B cell (primary cell): ENCODE data around the gene RNF212. TPM values are rescaled to one million over a fixed set of nuclear protein-coding genes. Genes with fewer than 3 reads are reported as not detected.

Source experiments
- ATAC-seq: fragments of 200-7000 bp; cut with Tn5 transposase; one replicate; pipeline ENCODE4 v1.10.0; 2021; ENCODE audit warnings: low read depth, mild to moderate bottlenecking, moderate number of reproducible peaks, moderate library complexity
- CTCF ChIA-PET: fragments of 350-600 bp; sonication (Branson Sonifier 250); formaldehyde crosslinking; loops from one replicate; lab custom pipeline; 2021; ENCODE audit warnings: antibody characterized with exemption, inconsistent platforms; lab: Charles Lee
- POLR2A ChIA-PET: fragments of 350-600 bp; sonication (Branson Sonifier 250); formaldehyde crosslinking; loops from one replicate; lab custom pipeline; 2021; ENCODE audit warnings: antibody characterized with exemption; lab: Charles Lee
- DNase-seq: peaks from one replicate; pipeline ENCODE4 v3.0.0; 2013
- H2AFZ ChIP-seq: 2 replicates; pipeline ENCODE4 v1.6.1; 2012; ENCODE audit warnings: mild to moderate bottlenecking, low read depth, low read length; ENCODE audit not compliant: insufficient read depth, poor library complexity, severe bottlenecking
- H3K27ac ChIP-seq, 2 donors: 1 replicate in 1 of 2; 2 replicates in 1 of 2; pipeline ENCODE4 v1.5.1; 2012 to 2013; ENCODE audit warnings: low read length in 2 of 2, mild to moderate bottlenecking in 2 of 2, moderate library complexity in 1 of 2
- H3K27me3 ChIP-seq, 4 experiments: fragments of 200-600 bp in 1 of 4; sonication (generic) in 1 of 4; replicated peaks in 1 of 4; 1 replicate in 2 of 4; 2 replicates in 2 of 4; pipeline versions ENCODE4 v1.6.1 to v1.7.0; 2013 to 2016; ENCODE audit warnings: low read length in 3 of 4, mild to moderate bottlenecking in 2 of 4, mixed read lengths in 1 of 4, moderate library complexity in 1 of 4; ENCODE audit not compliant: insufficient read depth in 4 of 4, control insufficient read depth in 3 of 4; ENCODE audit errors: control extremely low read depth in 1 of 4
- H3K36me3 ChIP-seq, 2 experiments: replicated peaks in 1 of 2; 1 replicate in 1 of 2; 2 replicates in 1 of 2; pipeline versions ENCODE4 v1.6.1 to v1.7.1; 2013; ENCODE audit warnings: low read length in 1 of 2; ENCODE audit not compliant: insufficient read depth in 2 of 2, control insufficient read depth in 1 of 2; ENCODE audit errors: control extremely low read depth in 1 of 2, extremely low read depth in 1 of 2
- H3K4me1 ChIP-seq, 2 donors: fragments of 200-600 bp in 1 of 2; sonication (generic) in 1 of 2; 1 replicate in 1 of 2; 2 replicates in 1 of 2; pipeline versions ENCODE4 v1.5.1 to v1.6.1; 2013 to 2017; ENCODE audit warnings: low read length in 2 of 2; ENCODE audit not compliant: control insufficient read depth in 2 of 2, insufficient read depth in 2 of 2
- H3K4me2 ChIP-seq: replicated peaks from 2 replicates; pipeline ENCODE3; 2012; ENCODE audit warnings: mild to moderate bottlenecking, low read depth, low read length; ENCODE audit not compliant: poor library complexity, severe bottlenecking
- H3K4me3 ChIP-seq, 5 experiments: fragments of 200-600 bp in 1 of 5; sonication (generic) in 1 of 5; 1 replicate in 3 of 5; 2 replicates in 2 of 5; pipeline versions ENCODE4 v1.5.1 to v1.7.0; 2011 to 2016; ENCODE audit warnings: low read length in 4 of 5, mild to moderate bottlenecking in 4 of 5, low read depth in 2 of 5, control low read depth in 1 of 5, moderate library complexity in 1 of 5; ENCODE audit not compliant: insufficient read depth in 1 of 5; ENCODE audit errors: control extremely low read depth in 1 of 5, extremely low read depth in 1 of 5
- H3K79me2 ChIP-seq: fragments of 200-600 bp; sonication (generic); one replicate; pipeline ENCODE4 v1.6.0; 2016; ENCODE audit warnings: low read length; ENCODE audit not compliant: control insufficient read depth, insufficient read depth
- H3K9ac ChIP-seq: fragments of 200-600 bp; sonication (generic); 2 replicates; pipeline ENCODE4 v1.6.1; 2017; ENCODE audit warnings: mild to moderate bottlenecking, low read length, moderate library complexity
- H3K9me3 ChIP-seq, 3 donors: one replicate each; pipeline versions ENCODE4 v1.6.1 to v1.7.1; 2013; ENCODE audit warnings: low read length in 2 of 3; ENCODE audit not compliant: control insufficient read depth in 2 of 3, insufficient read depth in 1 of 3; ENCODE audit errors: control extremely low read depth in 1 of 3
- H4K20me1 ChIP-seq: 2 replicates; pipeline ENCODE4 v1.6.0; 2012; ENCODE audit warnings: mild to moderate bottlenecking, low read length; ENCODE audit not compliant: insufficient read depth, control insufficient read depth, poor library complexity, severe bottlenecking
- H3K27ac Mint-ChIP-seq: one replicate; pipeline ENCODE4 v1.8.0; 2021; ENCODE audit warnings: mixed read lengths
- H3K27me3 Mint-ChIP-seq: one replicate; pipeline ENCODE4 v1.8.0; 2021; ENCODE audit warnings: mixed read lengths
- H3K4me1 Mint-ChIP-seq: one replicate; pipeline ENCODE4 v1.8.0; 2021; ENCODE audit warnings: mixed read lengths
- H3K4me3 Mint-ChIP-seq: one replicate; pipeline ENCODE4 v1.8.0; 2021; ENCODE audit warnings: mixed read lengths
- H3K9me3 Mint-ChIP-seq: one replicate; pipeline ENCODE4 v1.8.0; 2022; ENCODE audit warnings: mixed read lengths; ENCODE audit not compliant: insufficient read depth
- EZH2 ChIP-seq: IDR thresholded peaks from 2 replicates; pipeline ENCODE4 v1.6.1; 2012; ENCODE audit warnings: borderline replicate concordance, low read depth, mild to moderate bottlenecking, moderate library complexity, low read length; ENCODE audit not compliant: insufficient read depth, poor library complexity, severe bottlenecking
- WGBS: methylation state at CpG from one replicate; pipeline ENCODE4 v1.1.5; 2013; ENCODE audit warnings: missing lambda C conversion rate; ENCODE audit not compliant: insufficient coverage; 5-methylcytosine and 5-hydroxymethylcytosine counted together
- intact Hi-C: fragments of 100-400 bp; cut with micrococcal nuclease; formaldehyde crosslinking; loops from one replicate; pipeline ENCODE4 v1.10.0; 2022
- polyA plus RNA-seq: library from polyadenylated mRNA; depleted of rRNA; stranded (reverse); fragments of >200 nt; gene quantifications from 2 replicates; pipeline ENCODE4 v1.2.3, GENCODE V29; 2012
- total RNA-seq, 2 donors: library from RNA; stranded (reverse); fragments of 120-200 nt in 1 of 2; gene quantifications; 1 replicate in 1 of 2; 2 replicates in 1 of 2; pipeline versions ENCODE4 v1.2.3 to v1.2.4, GENCODE V29; 2013 to 2022
- TF ChIP-seq, protein P1 (sequence below): fragments of 200-600 bp; IDR thresholded peaks from one replicate; pipeline ENCODE4 v1.8.0; 2022; ENCODE audit warnings: antibody characterized with exemption, mild to moderate bottlenecking

RNF212 gene
- total and polyA plus RNA-seq, 2 donors (not counting 1 experiment from before 2014, with no cell fraction given) = 2.1 to 5.9 TPM

DNA sequence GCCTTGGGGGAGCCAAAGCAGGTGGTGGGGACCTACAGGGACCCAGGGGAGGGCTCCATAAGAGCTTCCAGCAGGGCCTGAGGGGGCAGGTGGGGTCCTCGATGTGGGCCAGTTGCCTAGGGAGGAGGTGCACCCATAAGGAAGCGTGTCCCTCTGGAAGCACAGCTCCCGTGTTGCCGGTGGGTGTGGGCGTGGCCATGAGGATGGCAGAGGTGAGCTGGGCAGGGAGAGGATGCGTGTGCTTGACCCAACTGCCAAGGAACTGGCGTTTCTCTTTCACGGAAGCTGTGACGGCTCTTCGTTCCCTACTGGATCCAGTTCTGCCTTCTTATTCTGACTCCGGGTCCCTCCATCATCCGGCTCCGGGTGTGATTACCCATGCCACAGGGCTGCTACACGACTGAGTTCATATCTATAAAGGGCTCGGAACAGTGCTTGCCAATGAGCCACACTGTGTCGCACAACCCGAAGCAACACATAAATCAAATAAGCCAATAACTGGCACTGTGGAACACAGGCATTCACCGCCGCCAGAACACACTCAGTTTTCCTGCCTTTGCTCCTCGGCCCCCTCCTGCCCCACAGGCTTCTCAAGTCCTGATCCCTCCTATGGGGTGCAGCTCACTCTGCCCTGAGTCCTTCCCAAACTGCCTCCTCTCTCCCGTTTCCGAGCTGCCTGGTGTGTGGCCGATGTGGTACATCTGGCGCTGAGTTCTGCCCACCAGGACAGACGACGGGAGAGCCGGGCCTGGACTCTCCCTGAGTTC lies 35.5 kb downstream of the RNF212 start:
- Histone ChIP-seq H3K9ac (no peak overlapping the region), H3K79me2 (no peaks in the 10 kb centered on the region), H3K27me3 (peaks cover 0 to 19% (median 1%) of the 10 kb centered on the region in 4 experiments), H4K20me1 (no peaks in the 10 kb centered on the region), H3K4me3 (no peak overlapping the region), H3K4me2 (no peak overlapping the region), H3K9me3 (peaks cover 0 to 15% (median 0%) of the 10 kb centered on the region in 3 donors), H2AFZ (no peak overlapping the region), H3K4me1 (peaks cover 13 to 14% of the 10 kb centered on the region in 2 donors), H3K36me3 (no peaks in the 10 kb centered on the region), H3K27ac (no peak overlapping the region)
- WGBS = 89% methylated on average over 27 of the region's 27 CpGs
- intact Hi-C loops = no loop called here
- H3K4me1 Mint-ChIP-seq = peaks cover 18% of the 10 kb centered on the region
- H3K27me3 Mint-ChIP-seq = peaks cover 38% of the 10 kb centered on the region
- ChIA-PET CTCF (interaction anchor here (0.5 to 1.6 kb wide), 2 partner anchors 16 to 162 kb away, joined by 4 read pairs; no protein-coding TSS in a partner anchor), POLR2A (no interaction called here)
- no peak for DNase-seq
- TF ChIP-seq EZH2 = no peak
- TF ChIP-seq, protein P1, sequence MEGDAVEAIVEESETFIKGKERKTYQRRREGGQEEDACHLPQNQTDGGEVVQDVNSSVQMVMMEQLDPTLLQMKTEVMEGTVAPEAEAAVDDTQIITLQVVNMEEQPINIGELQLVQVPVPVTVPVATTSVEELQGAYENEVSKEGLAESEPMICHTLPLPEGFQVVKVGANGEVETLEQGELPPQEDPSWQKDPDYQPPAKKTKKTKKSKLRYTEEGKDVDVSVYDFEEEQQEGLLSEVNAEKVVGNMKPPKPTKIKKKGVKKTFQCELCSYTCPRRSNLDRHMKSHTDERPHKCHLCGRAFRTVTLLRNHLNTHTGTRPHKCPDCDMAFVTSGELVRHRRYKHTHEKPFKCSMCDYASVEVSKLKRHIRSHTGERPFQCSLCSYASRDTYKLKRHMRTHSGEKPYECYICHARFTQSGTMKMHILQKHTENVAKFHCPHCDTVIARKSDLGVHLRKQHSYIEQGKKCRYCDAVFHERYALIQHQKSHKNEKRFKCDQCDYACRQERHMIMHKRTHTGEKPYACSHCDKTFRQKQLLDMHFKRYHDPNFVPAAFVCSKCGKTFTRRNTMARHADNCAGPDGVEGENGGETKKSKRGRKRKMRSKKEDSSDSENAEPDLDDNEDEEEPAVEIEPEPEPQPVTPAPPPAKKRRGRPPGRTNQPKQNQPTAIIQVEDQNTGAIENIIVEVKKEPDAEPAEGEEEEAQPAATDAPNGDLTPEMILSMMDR = no peak
- H3K9me3 Mint-ChIP-seq = no peaks in the 10 kb centered on the region
- no peak overlapping the region for H3K4me3 Mint-ChIP-seq
- ATAC-seq = no peak
- no peak overlapping the region for H3K27ac Mint-ChIP-seq
